H9 (cell line): ENCODE measurements around the gene FBXO10. TPM values are rescaled to one million over a fixed set of nuclear protein-coding genes. Genes with fewer than 3 reads are reported as not detected.

Source experiments
- DNase-seq: peaks from one replicate; pipeline ENCODE4 v3.0.0-alpha.2; 2017
- H2AFZ ChIP-seq: one replicate; pipeline ENCODE4 v1.6.1; 2013; ENCODE audit warnings: mild to moderate bottlenecking, low read length, control low read depth, moderate library complexity
- H2AK5ac ChIP-seq: 2 replicates; pipeline ENCODE4 v1.6.1; 2013; ENCODE audit warnings: low read length, control low read depth, mixed read lengths; ENCODE audit not compliant: insufficient read length
- H2BK120ac ChIP-seq: one replicate; pipeline ENCODE4 v1.6.1; 2013; ENCODE audit warnings: low read depth, mild to moderate bottlenecking, low read length, control low read depth, inconsistent platforms; ENCODE audit not compliant: poor library complexity, severe bottlenecking
- H2BK12ac ChIP-seq: 2 replicates; pipeline ENCODE4 v1.6.1; 2013; ENCODE audit warnings: low read length, control low read depth, mixed read lengths, low read depth; ENCODE audit not compliant: insufficient read length
- H2BK15ac ChIP-seq: 2 replicates; pipeline ENCODE4 v1.6.1; 2013; ENCODE audit warnings: low read depth, low read length, control low read depth
- H2BK20ac ChIP-seq: one replicate; pipeline ENCODE4 v1.6.1; 2013; ENCODE audit warnings: low read depth, mild to moderate bottlenecking, low read length, control low read depth, inconsistent platforms; ENCODE audit not compliant: poor library complexity, severe bottlenecking
- H2BK5ac ChIP-seq: 2 replicates; pipeline ENCODE4 v1.6.1; 2013; ENCODE audit warnings: low read length, control low read depth, mixed read lengths; ENCODE audit not compliant: insufficient read length
- H3K14ac ChIP-seq: 2 replicates; pipeline ENCODE4 v1.6.1; 2013; ENCODE audit warnings: low read length, control low read depth; ENCODE audit not compliant: insufficient read depth
- H3K18ac ChIP-seq: 2 replicates; pipeline ENCODE4 v1.6.1; 2013; ENCODE audit warnings: low read depth, mild to moderate bottlenecking, mixed read lengths, low read length, control low read depth; ENCODE audit not compliant: insufficient read length
- H3K23ac ChIP-seq: 2 replicates; pipeline ENCODE4 v1.6.1; 2013; ENCODE audit warnings: low read length, control low read depth, mixed read lengths, low read depth; ENCODE audit not compliant: insufficient read length
- H3K23me2 ChIP-seq: 2 replicates; pipeline ENCODE4 v1.6.1; 2013; ENCODE audit warnings: low read depth, mild to moderate bottlenecking, mixed read lengths, low read length, control low read depth; ENCODE audit not compliant: insufficient read length, poor library complexity, severe bottlenecking
- H3K27ac ChIP-seq: 2 replicates; pipeline ENCODE4 v1.5.1; 2013; ENCODE audit warnings: low read length, control low read depth, mixed read lengths, low read depth; ENCODE audit not compliant: insufficient read length
- H3K27me3 ChIP-seq: 2 replicates; pipeline ENCODE4 v1.6.1; 2013; ENCODE audit warnings: low read length, control low read depth, inconsistent platforms; ENCODE audit not compliant: insufficient read depth
- H3K4ac ChIP-seq: 2 replicates; pipeline ENCODE4 v1.6.1; 2013; ENCODE audit warnings: low read depth, mild to moderate bottlenecking, control low read depth, inconsistent platforms, low read length, moderate library complexity
- H3K4me1 ChIP-seq: 2 replicates; pipeline ENCODE4 v1.6.1; 2013; ENCODE audit warnings: low read length, control low read depth, inconsistent platforms; ENCODE audit not compliant: insufficient read depth
- H3K4me2 ChIP-seq: 2 replicates; pipeline ENCODE4 v1.6.1; 2013; ENCODE audit warnings: low read length, control low read depth, mixed read lengths; ENCODE audit not compliant: insufficient read length, insufficient read depth
- H3K56ac ChIP-seq: 2 replicates; pipeline ENCODE4 v1.6.1; 2013; ENCODE audit warnings: low read depth, mild to moderate bottlenecking, mixed read lengths, low read length, control low read depth; ENCODE audit not compliant: insufficient read length
- H3K79me1 ChIP-seq: 2 replicates; pipeline ENCODE4 v1.6.1; 2013; ENCODE audit warnings: low read depth, mild to moderate bottlenecking, moderate library complexity, low read length, control low read depth, inconsistent platforms; ENCODE audit not compliant: insufficient read depth, poor library complexity, severe bottlenecking
- H3K79me2 ChIP-seq: 2 replicates; pipeline ENCODE4 v1.6.1; 2013; ENCODE audit warnings: low read length, control low read depth, inconsistent platforms; ENCODE audit not compliant: insufficient read depth
- H3K9ac ChIP-seq: 2 replicates; pipeline ENCODE4 v1.6.1; 2013; ENCODE audit warnings: low read length, control low read depth, mixed read lengths; ENCODE audit not compliant: insufficient read length; ENCODE audit errors: extremely low read depth
- H3K9me3 ChIP-seq: one replicate; pipeline ENCODE4 v1.6.1; 2013; ENCODE audit warnings: low read depth, low read length, inconsistent platforms; ENCODE audit not compliant: control insufficient read depth
- H3T11ph ChIP-seq: one replicate; pipeline ENCODE4 v1.6.1; 2013; ENCODE audit warnings: mild to moderate bottlenecking, low read length, control low read depth, inconsistent platforms
- H4K20me1 ChIP-seq: one replicate; pipeline ENCODE4 v1.6.1; 2013; ENCODE audit not compliant: control insufficient read depth, insufficient read length, insufficient read depth
- H4K5ac ChIP-seq: 2 replicates; pipeline ENCODE4 v1.6.1; 2013; ENCODE audit warnings: low read depth, mild to moderate bottlenecking, mixed read lengths, low read length, control low read depth; ENCODE audit not compliant: insufficient read length
- H4K8ac ChIP-seq: replicated peaks from 2 replicates; pipeline ENCODE4 v1.6.1; 2013; ENCODE audit warnings: low read length, control low read depth, mixed read lengths, low read depth; ENCODE audit not compliant: insufficient read length
- H4K91ac ChIP-seq: 2 replicates; pipeline ENCODE4 v1.6.1; 2013; ENCODE audit warnings: low read depth, mild to moderate bottlenecking, moderate library complexity, mixed read lengths, low read length, control low read depth; ENCODE audit not compliant: insufficient read length
- H3K27ac Mint-ChIP-seq, 3 experiments: 2 replicates in 2 of 3; 3 replicates in 1 of 3; pipeline ENCODE4 v1.8.0; 2020 to 2021; ENCODE audit warnings: mixed read lengths in 3 of 3, mild to moderate bottlenecking in 1 of 3, moderate library complexity in 1 of 3
- H3K27me3 Mint-ChIP-seq: 2 replicates; pipeline ENCODE4 v1.8.0; 2021; ENCODE audit warnings: low read depth, mild to moderate bottlenecking, moderate library complexity, mixed read lengths
- H3K36me3 Mint-ChIP-seq, 3 experiments: 2 replicates in 2 of 3; 3 replicates in 1 of 3; pipeline ENCODE4 v1.8.0; 2020 to 2021; ENCODE audit warnings: low read depth in 3 of 3, mixed read lengths in 3 of 3; ENCODE audit not compliant: insufficient read depth in 1 of 3
- H3K4me1 Mint-ChIP-seq, 2 experiments: 2 replicates each; pipeline ENCODE4 v1.8.0; 2020; ENCODE audit warnings: mixed read lengths in 2 of 2
- H3K4me3 Mint-ChIP-seq, 2 experiments: 2 replicates in 1 of 2; 3 replicates in 1 of 2; pipeline ENCODE4 v1.8.0; 2020 to 2021; ENCODE audit warnings: mild to moderate bottlenecking in 2 of 2, mixed read lengths in 2 of 2, moderate library complexity in 1 of 2
- H3K9me3 Mint-ChIP-seq, 2 experiments: 2 replicates in 1 of 2; 3 replicates in 1 of 2; pipeline ENCODE4 v1.8.0; 2020; ENCODE audit warnings: mild to moderate bottlenecking in 2 of 2, mixed read lengths in 2 of 2, moderate library complexity in 1 of 2
- WGBS: extraction: QIAGEN DNeasy Blood & Tissue Kit; methylation state at CpG from one replicate; pipeline ENCODE4 v1.1.7; 2013; ENCODE audit warnings: missing lambda C conversion rate, low lambda C conversion rate, mixed read lengths; ENCODE audit not compliant: insufficient read length; ENCODE audit errors: extremely low coverage; 5-methylcytosine and 5-hydroxymethylcytosine counted together
- total RNA-seq: library from RNA; stranded (reverse); gene quantifications from 2 replicates; pipeline ENCODE4 v1.2.1, GENCODE V29; 2021
- TF ChIP-seq, protein P1 (sequence below): fragments of 200-600 bp; sonication (generic); conservative IDR thresholded peaks from 3 replicates; pipeline ENCODE4 v1.8.0; 2021; ENCODE audit warnings: antibody characterized with exemption, mild to moderate bottlenecking

Gene FBXO10
- total RNA-seq, 1 experiment from 2014 or later = 16.8 TPM

DNA sequence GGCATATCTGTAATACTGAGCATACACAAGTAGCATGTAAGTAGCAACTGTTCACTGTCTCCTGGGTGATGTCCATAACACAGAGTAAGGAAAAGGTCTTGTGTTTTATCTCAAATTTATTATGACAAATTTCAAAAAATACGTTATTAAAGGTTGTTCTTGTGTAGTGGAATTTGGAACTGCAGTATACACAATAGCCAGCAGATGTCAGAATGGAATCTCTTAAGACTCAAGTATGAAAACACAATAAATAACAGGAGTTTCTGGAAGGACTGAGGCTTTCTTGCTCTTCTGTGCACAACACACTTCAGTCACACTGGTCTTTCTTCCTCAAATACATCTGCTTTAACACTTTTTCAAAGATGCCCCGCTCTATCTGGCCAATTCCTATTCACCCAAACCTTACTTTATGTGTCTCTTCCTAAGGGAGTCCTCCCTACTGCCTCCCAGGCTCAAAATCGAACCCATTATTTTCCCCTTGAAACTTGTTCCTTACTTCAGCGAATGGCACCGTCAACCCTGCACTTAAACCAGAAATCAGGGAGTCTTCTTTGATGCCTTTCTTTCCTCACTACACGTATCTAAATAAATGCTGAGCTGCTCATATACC is 6.5 kb upstream of the FBXO10 start:
- Histone ChIP-seq H3K14ac (no peak overlapping the region), H2BK12ac (no peak overlapping the region), H3K4me2 (no peak overlapping the region), H2BK20ac (no peak overlapping the region), H4K8ac (no peak overlapping the region), H2BK120ac (no peak overlapping the region), H3K27ac (no peak overlapping the region), H4K20me1 (no peaks in the 10 kb centered on the region), H3K79me1 (peaks cover 7% of the 10 kb centered on the region), H3K56ac (no peak overlapping the region), H3K4ac (no peak overlapping the region), H3K27me3 (no peaks in the 10 kb centered on the region), H4K5ac (no peak overlapping the region), H2AFZ (no peak overlapping the region), H3K9me3 (no peaks in the 10 kb centered on the region), H3K79me2 (peaks cover 3% of the 10 kb centered on the region; the same call in 1 of the 2 replicates), H2AK5ac (no peak overlapping the region), H3K18ac (no peak overlapping the region), H2BK15ac (no peak overlapping the region), H3K9ac (no peak overlapping the region), H3K23me2 (no peaks in the 10 kb centered on the region), H2BK5ac (no peak overlapping the region), H3K4me1 (no peaks in the 10 kb centered on the region), H3K23ac (no peak overlapping the region), H4K91ac (no peak overlapping the region), H3T11ph (no peak overlapping the region)
- Mint-ChIP-seq H3K9me3 (no peaks in the 10 kb centered on the region), H3K27me3 (no peaks in the 10 kb centered on the region), H3K27ac (peak overlapping the region in 1 of 3 experiments; percentile 15; a peak in 2 of 7 replicates), H3K4me1 (no peaks in the 10 kb centered on the region), H3K4me3 (no peak overlapping the region), H3K36me3 (peaks cover 25 to 55% (median 45%) of the 10 kb centered on the region in 3 experiments; a peak in 6 of 7 replicates)
- no peak for DNase-seq
- TF ChIP-seq, protein P1, sequence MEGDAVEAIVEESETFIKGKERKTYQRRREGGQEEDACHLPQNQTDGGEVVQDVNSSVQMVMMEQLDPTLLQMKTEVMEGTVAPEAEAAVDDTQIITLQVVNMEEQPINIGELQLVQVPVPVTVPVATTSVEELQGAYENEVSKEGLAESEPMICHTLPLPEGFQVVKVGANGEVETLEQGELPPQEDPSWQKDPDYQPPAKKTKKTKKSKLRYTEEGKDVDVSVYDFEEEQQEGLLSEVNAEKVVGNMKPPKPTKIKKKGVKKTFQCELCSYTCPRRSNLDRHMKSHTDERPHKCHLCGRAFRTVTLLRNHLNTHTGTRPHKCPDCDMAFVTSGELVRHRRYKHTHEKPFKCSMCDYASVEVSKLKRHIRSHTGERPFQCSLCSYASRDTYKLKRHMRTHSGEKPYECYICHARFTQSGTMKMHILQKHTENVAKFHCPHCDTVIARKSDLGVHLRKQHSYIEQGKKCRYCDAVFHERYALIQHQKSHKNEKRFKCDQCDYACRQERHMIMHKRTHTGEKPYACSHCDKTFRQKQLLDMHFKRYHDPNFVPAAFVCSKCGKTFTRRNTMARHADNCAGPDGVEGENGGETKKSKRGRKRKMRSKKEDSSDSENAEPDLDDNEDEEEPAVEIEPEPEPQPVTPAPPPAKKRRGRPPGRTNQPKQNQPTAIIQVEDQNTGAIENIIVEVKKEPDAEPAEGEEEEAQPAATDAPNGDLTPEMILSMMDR = peak; percentile 68
- WGBS = no CpG with 5 or more reads among the region's 6 CpGs
